BLaER1 treated with 17β-estradiol and CSF1 and Interleukin-3, amounts not matched to agents 10 nM and 100 nM (cell line): ENCODE results near the gene ATF7IP.

Experiments used
- H3K27ac ChIP-seq, 11 experiments: shearing (Covaris generic); formaldehyde crosslinking; 2 replicates each; pipeline ENCODE4 v1.8.1; 2022
- H3K27me3 ChIP-seq, 11 experiments: shearing (Covaris generic); formaldehyde crosslinking; 2 replicates each; pipeline ENCODE4 v1.8.1; 2022
- H3K36me3 ChIP-seq, 11 experiments: shearing (Covaris generic); formaldehyde crosslinking; 2 replicates each; pipeline ENCODE4 v1.8.1; 2022
- H3K4me1 ChIP-seq, 10 experiments: shearing (Covaris generic); formaldehyde crosslinking; 2 replicates each; pipeline ENCODE4 v1.8.1; 2022
- H3K4me2 ChIP-seq, 11 experiments: shearing (Covaris generic); formaldehyde crosslinking; 2 replicates each; pipeline ENCODE4 v1.8.1; 2022
- H3K4me3 ChIP-seq, 10 experiments: shearing (Covaris generic); formaldehyde crosslinking; 2 replicates each; pipeline ENCODE4 v1.8.1; 2022
- H3K9ac ChIP-seq, 11 experiments: shearing (Covaris generic); formaldehyde crosslinking; 2 replicates each; pipeline ENCODE4 v1.8.1; 2022
- H3K9me3 ChIP-seq, 11 experiments: shearing (Covaris generic); formaldehyde crosslinking; replicated peaks in 1 of 11; 2 replicates each; pipeline ENCODE4 v1.8.1; 2022
- H4K20me1 ChIP-seq, 11 experiments: shearing (Covaris generic); formaldehyde crosslinking; 2 replicates each; pipeline ENCODE4 v1.8.1; 2022
- Cebpa-rat ChIP-seq, 11 experiments: shearing (Covaris generic); IDR thresholded peaks; 2 replicates each; pipeline ENCODE4 v1.8.1; 2022

ATF7IP gene

GRCh38 chr12:14435627-14436026 lies 70.1 kb downstream of the ATF7IP start:
- H3K4me1 ChIP-seq = 0 out of 20 replicates have a peak, but pooled peaks cover 0 to 5% (median 0%) of the 10 kb centered on the region in 10 experiments
- peaks cover 67 to 97% (median 91%) of the 10 kb centered on the region in 11 experiments for H3K36me3 ChIP-seq
- no peak overlapping the region for H3K4me3 ChIP-seq
- H3K4me2 ChIP-seq = no peak overlapping the region
- no peak overlapping the region for H3K9ac ChIP-seq
- no peaks in the 10 kb centered on the region for H3K27me3 ChIP-seq
- TF ChIP-seq Cebpa-rat (IDR thresholded peaks at IDR 0.05) = no peak
- H3K9me3 ChIP-seq = peaks cover 11 to 33% (median 19%) of the 10 kb centered on the region in 11 experiments
- H4K20me1 ChIP-seq = peaks cover 0 to 77% (median 23%) of the 10 kb centered on the region in 11 experiments; a peak in 13 of 22 replicates
- H3K27ac ChIP-seq = no peak overlapping the region

DNA sequence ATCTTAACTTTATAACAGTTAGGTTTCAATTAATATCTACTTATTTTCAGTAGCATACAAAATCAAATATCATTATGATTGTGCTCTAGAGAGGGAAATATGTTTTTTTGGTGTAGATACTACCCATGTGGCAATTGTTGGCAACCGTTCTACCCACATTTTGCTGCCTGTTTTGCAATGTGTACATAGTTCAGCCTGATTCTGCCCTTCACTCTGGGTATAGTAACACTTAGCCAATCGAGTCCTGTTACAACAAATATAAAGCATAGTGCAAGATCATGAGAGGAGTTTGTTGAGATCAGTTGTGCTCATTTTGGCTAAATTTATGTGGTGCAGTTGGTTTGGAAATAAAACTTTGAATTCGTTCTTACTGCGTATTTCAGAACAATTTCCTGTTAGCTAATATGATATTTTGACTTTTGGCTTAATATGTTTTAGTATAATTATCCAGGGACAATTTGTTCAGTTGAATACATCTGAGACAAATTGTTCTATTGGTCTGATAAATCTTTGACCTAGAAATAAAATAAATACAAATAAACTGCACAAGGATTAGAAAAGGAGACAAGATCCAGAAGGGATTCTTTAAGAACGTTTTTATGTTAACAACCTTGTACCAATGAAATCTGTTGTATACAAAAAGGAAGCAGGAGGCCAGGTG lies 76.9 kb downstream of the ATF7IP start:
- H3K36me3 ChIP-seq = peaks cover 77 to 96% (median 90%) of the 10 kb centered on the region in 11 experiments
- no peak overlapping the region for H3K4me3 ChIP-seq
- peaks cover 0 to 31% (median 0%) of the 10 kb centered on the region in 11 experiments; a peak in 4 of 22 replicates for H4K20me1 ChIP-seq
- no peak for TF ChIP-seq Cebpa-rat (IDR thresholded peaks at IDR 0.05)
- H3K9ac ChIP-seq = no peak overlapping the region
- peak overlapping the region in 3 of 11 experiments; percentile 26 to 60 (median 58); a peak in 5 of 22 replicates for H3K4me2 ChIP-seq
- H3K27me3 ChIP-seq = no peaks in the 10 kb centered on the region
- peaks cover 0 to 32% (median 17%) of the 10 kb centered on the region in 10 experiments; a peak in 14 of 20 replicates for H3K4me1 ChIP-seq
- H3K9me3 ChIP-seq = peaks cover 11 to 44% (median 24%) of the 10 kb centered on the region in 11 experiments; a peak in 19 of 22 replicates
- H3K27ac ChIP-seq = peak overlapping the region in 7 of 11 experiments; percentile 28 to 72 (median 61); a peak in 9 of 22 replicates

DNA sequence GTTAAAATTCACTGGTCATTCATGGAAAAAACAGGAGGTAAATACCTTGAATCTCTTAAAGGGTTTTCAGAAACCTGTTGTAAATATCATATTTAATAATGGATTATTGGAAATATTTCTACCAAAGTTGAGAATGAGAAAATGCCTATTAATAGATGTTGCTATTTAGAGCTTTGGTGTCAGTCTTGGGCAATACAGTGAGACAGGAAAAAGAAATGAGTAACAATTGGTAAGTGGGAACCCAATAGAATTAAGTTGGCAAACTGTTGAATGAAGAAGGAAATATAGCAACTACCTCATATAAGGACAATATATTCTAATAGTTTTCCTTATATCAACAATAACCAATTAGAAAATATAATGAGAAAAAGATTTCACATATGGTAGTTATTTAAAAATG lies 78.0 kb downstream of the ATF7IP start:
- Histone ChIP-seq H3K4me1 (peaks cover 0 to 32% (median 17%) of the 10 kb centered on the region in 10 experiments; a peak in 14 of 20 replicates), H3K4me3 (no peak overlapping the region), H4K20me1 (peaks cover 0 to 36% (median 0%) of the 10 kb centered on the region in 11 experiments; a peak in 2 of 22 replicates), H3K9me3 (peaks cover 11 to 44% (median 24%) of the 10 kb centered on the region in 11 experiments; a peak in 19 of 22 replicates), H3K9ac (no peak overlapping the region; a peak in 1 of 22 replicates), H3K4me2 (peak overlapping the region in 8 of 11 experiments; percentile 2 to 60 (median 32); a peak in 11 of 22 replicates), H3K27me3 (no peaks in the 10 kb centered on the region), H3K27ac (peak overlapping the region; percentile 23 to 72 (median 47); a peak in 19 of 22 replicates), H3K36me3 (peaks cover 81 to 98% (median 90%) of the 10 kb centered on the region in 11 experiments)
- TF ChIP-seq Cebpa-rat (IDR thresholded peaks at IDR 0.05) = peak in 1 of 11 experiments; percentile 61; a peak in 2 of 22 replicates

DNA sequence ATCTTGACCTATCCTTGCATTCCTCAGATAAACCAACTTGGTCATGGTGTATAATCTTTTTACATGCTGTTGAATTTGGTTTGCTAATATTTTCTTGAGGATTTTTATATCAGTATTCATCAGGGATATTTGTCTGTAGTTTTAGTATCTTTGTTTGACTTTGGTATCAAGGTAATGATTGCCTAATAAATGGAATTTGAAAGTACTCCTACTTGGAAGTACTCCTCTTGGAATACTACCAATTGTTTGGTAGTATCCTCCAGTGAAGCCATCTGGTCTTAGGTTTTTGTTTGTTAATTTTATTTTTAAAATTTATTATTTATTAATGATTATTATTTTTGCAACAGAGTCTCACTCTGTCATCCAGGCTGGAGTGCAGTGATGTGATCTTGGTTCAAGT lies 85.0 kb downstream of the ATF7IP start:
- H3K9ac ChIP-seq = no peak overlapping the region
- H3K4me3 ChIP-seq = no peak overlapping the region
- H3K4me2 ChIP-seq = no peak overlapping the region
- no peak for TF ChIP-seq Cebpa-rat (IDR thresholded peaks at IDR 0.05)
- peaks cover 82 to 100% (median 97%) of the 10 kb centered on the region in 11 experiments for H3K36me3 ChIP-seq
- H4K20me1 ChIP-seq = peaks cover 0 to 79% (median 0%) of the 10 kb centered on the region in 11 experiments; a peak in 5 of 22 replicates
- H3K9me3 ChIP-seq = peaks cover 0 to 9% (median 3%) of the 10 kb centered on the region in 11 experiments; a peak in 5 of 22 replicates
- no peaks in the 10 kb centered on the region; a peak in 1 of 20 replicates for H3K4me1 ChIP-seq
- H3K27me3 ChIP-seq = no peaks in the 10 kb centered on the region
- H3K27ac ChIP-seq = no peak overlapping the region

- H3K4me3 ChIP-seq = no peak overlapping the region
- no peak overlapping the region for H3K9ac ChIP-seq
- no peaks in the 10 kb centered on the region for H3K27me3 ChIP-seq
- peaks cover 0 to 84% (median 0%) of the 10 kb centered on the region in 11 experiments; a peak in 5 of 22 replicates for H4K20me1 ChIP-seq
- TF ChIP-seq Cebpa-rat (IDR thresholded peaks at IDR 0.05) = no peak
- H3K4me2 ChIP-seq = no peak overlapping the region
- peaks cover 0 to 9% (median 3%) of the 10 kb centered on the region in 11 experiments; a peak in 5 of 22 replicates for H3K9me3 ChIP-seq
- H3K36me3 ChIP-seq = peaks cover 83 to 100% (median 97%) of the 10 kb centered on the region in 11 experiments
- no peaks in the 10 kb centered on the region; a peak in 1 of 20 replicates for H3K4me1 ChIP-seq
- no peak overlapping the region for H3K27ac ChIP-seq
Measured at GRCh38 chr12:14452336-14452735, 86.9 kb downstream of the ATF7IP start.

DNA sequence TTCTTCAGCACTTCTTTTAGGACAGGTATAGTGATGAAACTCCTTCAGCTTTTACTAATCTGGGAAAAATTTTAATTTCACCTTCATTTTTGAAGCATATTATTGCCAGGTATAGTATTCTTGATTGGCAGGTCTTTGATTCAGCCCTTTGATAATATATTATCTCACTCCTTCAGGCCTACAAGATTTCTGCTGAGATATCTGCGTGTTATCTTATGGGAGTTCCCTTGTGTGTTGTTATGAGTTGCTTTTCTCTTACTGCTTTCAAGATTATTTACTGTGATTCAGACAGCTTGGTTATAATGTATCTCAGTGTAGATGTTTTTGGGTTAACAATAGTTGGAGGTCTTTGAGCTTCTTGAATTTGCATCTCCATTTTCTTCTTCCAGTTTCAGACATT lies 87.4 kb downstream of the ATF7IP start:
- no peak overlapping the region for H3K9ac ChIP-seq
- no peak overlapping the region for H3K4me2 ChIP-seq
- no peak overlapping the region for H3K27ac ChIP-seq
- H3K27me3 ChIP-seq = no peaks in the 10 kb centered on the region
- H3K4me3 ChIP-seq = no peak overlapping the region
- peaks cover 0 to 86% (median 0%) of the 10 kb centered on the region in 11 experiments; a peak in 5 of 22 replicates for H4K20me1 ChIP-seq
- H3K9me3 ChIP-seq = peaks cover 0 to 9% (median 3%) of the 10 kb centered on the region in 11 experiments; a peak in 5 of 22 replicates
- peaks cover 83 to 100% (median 97%) of the 10 kb centered on the region in 11 experiments for H3K36me3 ChIP-seq
- no peak for TF ChIP-seq Cebpa-rat (IDR thresholded peaks at IDR 0.05)
- no peaks in the 10 kb centered on the region; a peak in 1 of 20 replicates for H3K4me1 ChIP-seq

- H3K4me3 ChIP-seq = no peak overlapping the region
- no peak overlapping the region for H3K4me2 ChIP-seq
- H3K27ac ChIP-seq = no peak overlapping the region
- peaks cover 0 to 89% (median 0%) of the 10 kb centered on the region in 11 experiments; a peak in 5 of 22 replicates for H4K20me1 ChIP-seq
- no peak for TF ChIP-seq Cebpa-rat (IDR thresholded peaks at IDR 0.05)
- no peak overlapping the region for H3K9ac ChIP-seq
- H3K9me3 ChIP-seq = peaks cover 0 to 9% (median 1%) of the 10 kb centered on the region in 11 experiments; a peak in 5 of 22 replicates
- no peaks in the 10 kb centered on the region for H3K27me3 ChIP-seq
- peaks cover 82 to 100% (median 97%) of the 10 kb centered on the region in 11 experiments for H3K36me3 ChIP-seq
- H3K4me1 ChIP-seq = no peaks in the 10 kb centered on the region; a peak in 1 of 20 replicates
Measured at GRCh38 chr12:14454098-14454907, 88.8 kb downstream of the ATF7IP start.

- Histone ChIP-seq H3K27me3 (no peaks in the 10 kb centered on the region), H3K4me2 (no peak overlapping the region), H3K4me1 (no peaks in the 10 kb centered on the region), H3K4me3 (no peak overlapping the region), H3K9ac (no peak overlapping the region), H3K9me3 (no peaks in the 10 kb centered on the region), H4K20me1 (peaks cover 0 to 56% (median 4%) of the 10 kb centered on the region in 11 experiments; a peak in 9 of 22 replicates), H3K36me3 (peaks cover 66 to 96% (median 83%) of the 10 kb centered on the region in 11 experiments), H3K27ac (no peak overlapping the region)
- peak in 6 of 11 experiments; percentile 28 to 74 (median 37); a peak in 5 of 22 replicates for TF ChIP-seq Cebpa-rat (IDR thresholded peaks at IDR 0.05)
Measured at GRCh38 chr12:14460212-14460841, 94.8 kb downstream of the ATF7IP start.
